HG02571 (cell line): ENCODE results near the gene BCAR3.

ENCODE experiments used
- ATAC-seq: cut with Tn5 transposase; IDR thresholded peaks from one replicate; pipeline ENCODE4 v1.9.1; 2021; ENCODE audit warnings: mild to moderate bottlenecking, moderate library complexity; ENCODE audit not compliant: unreplicated experiment

Gene BCAR3

GRCh38 chr1:93579891-93580290 lies 101.7 kb downstream of the BCAR3 start:
- ATAC-seq, result no peak

GRCh38 chr1:93578911-93579825 lies 102.5 kb downstream of the BCAR3 start:
- ATAC-seq, result no peak

GRCh38 chr1:93578433-93578830 lies 103.2 kb downstream of the BCAR3 start:
- no peak for ATAC-seq

- no peak for ATAC-seq
Observed at GRCh38 chr1:93577536-93578432, 103.9 kb downstream of the BCAR3 start.

- no peak for ATAC-seq
Observed at GRCh38 chr1:93576746-93577145, 104.9 kb downstream of the BCAR3 start.

GRCh38 chr1:93576346-93576745 lies 105.3 kb downstream of the BCAR3 start:
- no peak for ATAC-seq

- no peak for ATAC-seq
Observed at GRCh38 chr1:93575621-93576284, 105.9 kb downstream of the BCAR3 start.

- ATAC-seq, result no peak
Observed at GRCh38 chr1:93574991-93575390, 106.6 kb downstream of the BCAR3 start.

- no peak for ATAC-seq
Observed at GRCh38 chr1:93574511-93574910, 107.1 kb downstream of the BCAR3 start.

GRCh38 chr1:93573940-93574469 lies 107.6 kb downstream of the BCAR3 start:
- no peak for ATAC-seq

GRCh38 chr1:93571623-93572310 lies 109.9 kb downstream of the BCAR3 start:
- ATAC-seq, result no peak

- no peak for ATAC-seq
Observed at GRCh38 chr1:93569489-93569888, 112.1 kb downstream of the BCAR3 start.

GRCh38 chr1:93567255-93567918 lies 114.2 kb downstream of the BCAR3 start:
- ATAC-seq, result no peak

- ATAC-seq, result no peak
Observed at GRCh38 chr1:93566227-93566626, 115.4 kb downstream of the BCAR3 start.

GRCh38 chr1:93565496-93566206 lies 116.0 kb downstream of the BCAR3 start:
- ATAC-seq, result no peak

- ATAC-seq, result no peak
Observed at GRCh38 chr1:93559695-93560094, 121.9 kb downstream of the BCAR3 start.

GRCh38 chr1:93559045-93559444 lies 122.6 kb downstream of the BCAR3 start:
- ATAC-seq, result no peak

GRCh38 chr1:93556291-93556690 lies 125.3 kb downstream of the BCAR3 start:
- ATAC-seq, result no peak
